Pancreas (tissue), 10 donors: ENCODE results near the gene TSC22D4. TPM values are rescaled to one million over a fixed set of nuclear protein-coding genes. Genes with fewer than 3 reads are reported as not detected.

Source experiments
- ATAC-seq, 4 donors: fragments of 200-7000 bp; cut with Tn5 transposase; one replicate each; pipeline versions ENCODE4 v1.8.0 to v1.9.1; 2020; ENCODE audit warnings: mild to moderate bottlenecking in 4 of 4, moderate library complexity in 4 of 4
- DNase-seq, 6 donors: peaks; one replicate each; pipeline ENCODE4 v3.0.0-alpha.2; 2020
- FAIRE-seq: peaks from 2 replicates; lab custom pipeline; 2012; peaks lifted over from hg19 to GRCh38; lab: Jason Lieb, UNC
- H3K27ac ChIP-seq, 4 donors: fragments of 200-600 bp; sonication (generic); 1 replicate in 3 of 4; 2 replicates in 1 of 4; pipeline versions ENCODE4 v1.5.0 to v1.8.0; 2020
- H3K27me3 ChIP-seq, 4 donors: fragments of 200-600 bp; one replicate each; pipeline ENCODE4 v1.8.0; 2021
- H3K36me3 ChIP-seq, 3 donors: fragments of 200-600 bp; sonication (generic) in 1 of 3; one replicate each; pipeline versions ENCODE4 v1.5.0 to v1.8.0; 2020 to 2021
- H3K4me1 ChIP-seq, 3 donors: fragments of 200-600 bp; one replicate each; pipeline ENCODE4 v1.8.0; 2021
- H3K4me3 ChIP-seq, 4 donors: fragments of 200-600 bp; sonication (generic) in 2 of 4; one replicate each; pipeline versions ENCODE4 v1.5.0 to v1.8.0; 2020 to 2021
- H3K9me3 ChIP-seq, 4 donors: fragments of 200-600 bp; one replicate each; pipeline ENCODE4 v1.8.0; 2021
- CTCF ChIP-seq, 4 donors: fragments of 200-600 bp; sonication (generic) in 3 of 4; IDR thresholded peaks; one replicate each; pipeline versions ENCODE4 v1.5.0 to v1.8.0; 2021; ENCODE audit warnings: antibody characterized with exemption in 4 of 4
- WGBS, 2 donors: extraction: QIAGEN DNeasy Blood & Tissue Kit; methylation state at CpG; one replicate each; pipeline ENCODE4 v1.1.7; 2013; 5-methylcytosine and 5-hydroxymethylcytosine counted together
- intact Hi-C, 3 donors: fragments of 100-400 bp; cut with DNase I; formaldehyde crosslinking; loops; one replicate each; pipeline versions ENCODE4 v1.11.1 to v1.14.2; 2022
- polyA plus RNA-seq, 2 donors: library from polyadenylated mRNA; stranded (reverse); fragments of 200-250 nt; gene quantifications; one replicate each; pipeline ENCODE4 v1.2.3, GENCODE V29; 2013
- total RNA-seq, 6 donors: library from RNA; stranded (reverse); fragmentation: NEBNext Ultra II Directional in 4 of 6; extraction: Animal tissue kit (Norgen Biotek cat#: 25700) in 4 of 6; gene quantifications; one replicate each; pipeline versions ENCODE4 v1.2.1 to v1.2.4, GENCODE V29; 2021 to 2023
- donor health status: healthy with polysubstance abuse.
- donor health status: DM: no; HTN: no; CAD: no; lungs with moderate emphysema.
- donor health status: DM: no; HTN: no; CAD: no.
- donor health status: control.
- donor health status: control.
- donor health status: Bipolar disorder and iron deficiency.
- donor health status: DM: yes; HTN: yes; CAD: no.
- donor health status: DM: no; HTN: no; CAD: no.
- donor health status: DM: no; HTN: no; CAD: no.
- donor health status: DM: yes; HTN: yes; CAD: no.

TSC22D4 gene
- total and polyA plus RNA-seq, 8 donors: 17.4 to 44.6 (median 20.8) TPM

GRCh38 chr7:100433276-100433591, 45.8 kb downstream of the TSC22D4 start:
- no peak for DNase-seq
- H3K27ac ChIP-seq: no peak overlapping the region
- intact Hi-C loops: no loop called here
- no peak for TF ChIP-seq CTCF (IDR thresholded peaks at IDR 0.05)
- ATAC-seq: no peak
- H3K4me3 ChIP-seq: no peak overlapping the region
- no peaks in the 10 kb centered on the region for H3K9me3 ChIP-seq
- H3K36me3 ChIP-seq: peaks cover 0 to 12% (median 0%) of the 10 kb centered on the region in 3 donors
- 68 to 72% methylated on average over 4 of the region's 4 CpGs for WGBS, 2 donors
- no peak for FAIRE-seq
- H3K4me1 ChIP-seq: peaks cover 0 to 20% (median 10%) of the 10 kb centered on the region in 3 donors
- no peaks in the 10 kb centered on the region for H3K27me3 ChIP-seq

GRCh38 chr7:100432621-100433275, 46.3 kb downstream of the TSC22D4 start:
- Histone ChIP-seq H3K36me3 (peaks cover 0 to 12% (median 0%) of the 10 kb centered on the region in 3 donors), H3K4me3 (no peak overlapping the region), H3K4me1 (peaks cover 0 to 22% (median 10%) of the 10 kb centered on the region in 3 donors), H3K27me3 (no peaks in the 10 kb centered on the region), H3K9me3 (no peaks in the 10 kb centered on the region), H3K27ac (no peak overlapping the region)
- ATAC-seq: no peak
- FAIRE-seq: no peak
- intact Hi-C loops: no loop called here
- no peak for TF ChIP-seq CTCF (IDR thresholded peaks at IDR 0.05)
- DNase-seq: no peak
- 89 to 90% methylated on average over 21 of the region's 21 CpGs for WGBS, 2 donors

GRCh38 chr7:100432053-100432452, 47.0 kb downstream of the TSC22D4 start:
- Histone ChIP-seq H3K27me3 (no peaks in the 10 kb centered on the region), H3K4me3 (no peak overlapping the region), H3K4me1 (peaks cover 0 to 24% (median 10%) of the 10 kb centered on the region in 3 donors), H3K27ac (no peak overlapping the region), H3K9me3 (no peaks in the 10 kb centered on the region), H3K36me3 (peaks cover 0 to 12% (median 0%) of the 10 kb centered on the region in 3 donors)
- TF ChIP-seq CTCF (IDR thresholded peaks at IDR 0.05): no peak
- intact Hi-C loops: no loop called here
- ATAC-seq (no peak), FAIRE-seq (no peak), DNase-seq (no peak)
- WGBS, 2 donors: 55% methylated on average over 4 of the region's 4 CpGs

GRCh38 chr7:100431286-100431735, 47.7 kb downstream of the TSC22D4 start:
- peak in 4 of 6 donors; percentile 24 to 74 (median 48) for DNase-seq
- Histone ChIP-seq H3K36me3 (peaks cover 0 to 12% (median 0%) of the 10 kb centered on the region in 3 donors), H3K4me3 (no peak overlapping the region), H3K4me1 (peaks cover 0 to 24% (median 10%) of the 10 kb centered on the region in 3 donors), H3K27me3 (no peaks in the 10 kb centered on the region), H3K27ac (no peak overlapping the region), H3K9me3 (no peaks in the 10 kb centered on the region)
- ATAC-seq: no peak
- 87 to 93% methylated on average over 23 of the region's 23 CpGs for WGBS, 2 donors
- no peak for TF ChIP-seq CTCF (IDR thresholded peaks at IDR 0.05)
- FAIRE-seq: no peak
- intact Hi-C loops: no loop called here
